Measurements from ENCODE around the gene FNIP2. TPM values are rescaled to one million over a fixed set of nuclear protein-coding genes. Genes with fewer than 3 reads are reported as not detected.

FNIP2 gene
- total RNA-seq, 1 donor from 2014 or later = 33.7 TPM

DNA sequence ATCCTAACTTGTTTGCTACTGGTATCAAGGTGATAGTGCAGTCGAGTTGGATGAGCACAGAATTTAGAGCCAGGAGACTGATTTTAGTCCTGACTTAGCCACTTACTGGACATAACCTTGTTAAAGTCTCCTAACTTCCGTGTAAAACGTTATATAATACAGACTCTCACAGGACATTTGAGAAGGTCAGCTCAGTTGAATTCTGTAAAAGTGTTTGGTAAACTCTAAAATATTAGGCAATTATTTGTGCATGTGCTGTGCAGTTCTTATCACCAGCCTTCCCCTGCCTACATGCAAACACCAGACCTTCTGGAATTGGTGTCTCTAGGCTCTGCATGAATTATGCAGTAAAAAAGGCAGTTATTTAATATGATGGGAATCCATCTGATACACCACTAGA lies 45.4 kb downstream of the FNIP2 start:
- Mint-ChIP-seq H3K27me3 (ENCODE audit: low read depth) (no peaks in the 10 kb centered on the region), H3K36me3 (ENCODE audit: low read depth) (no peaks in the 10 kb centered on the region), H3K9me3 (ENCODE audit: low read depth) (no peaks in the 10 kb centered on the region), H3K27ac (ENCODE audit: unreplicated experiment) (peak overlapping the region; percentile 0), H3K4me1 (ENCODE audit: low read depth) (peaks cover 72% of the 10 kb centered on the region), H3K4me3 (ENCODE audit: unreplicated experiment) (no peak overlapping the region)
- TF ChIP-seq CTCF (IDR thresholded peaks at IDR 0.05) = no peak
- no peak for DNase-seq (ENCODE audit: low spot score)

DNA sequence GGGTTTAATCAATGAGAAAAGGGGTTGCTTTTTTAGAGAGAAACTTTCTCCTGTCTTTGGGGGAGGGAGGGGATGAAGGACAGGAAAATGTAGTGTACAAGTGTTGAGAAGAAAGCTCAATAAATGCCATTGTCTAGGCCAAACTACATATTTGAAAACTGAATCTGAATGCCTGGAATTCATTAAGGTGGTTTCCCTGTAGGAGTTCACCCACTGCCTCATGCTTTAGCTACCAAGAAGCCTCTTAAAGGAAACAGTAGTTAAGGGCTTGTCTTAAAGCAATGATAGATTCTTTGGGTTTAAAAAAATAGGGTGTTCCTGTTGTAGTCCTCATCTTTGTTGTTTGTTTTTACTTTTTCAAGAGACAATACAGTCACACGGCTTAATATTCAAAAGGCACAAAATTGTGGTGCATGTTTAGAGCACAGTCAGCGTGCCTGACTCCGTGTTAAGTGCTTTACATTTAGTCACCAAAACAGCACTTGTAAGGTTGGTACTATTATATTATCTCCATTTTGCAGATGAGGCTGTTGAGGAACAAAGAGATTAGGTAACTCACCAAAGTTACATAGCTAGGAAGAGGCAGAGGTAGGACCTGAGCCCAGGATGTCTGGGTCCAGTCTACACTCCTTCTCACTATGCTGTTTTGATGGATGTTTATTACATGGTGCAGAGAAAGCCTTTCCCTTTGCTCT lies 46.0 kb downstream of the FNIP2 start:
- no peak for TF ChIP-seq CTCF (IDR thresholded peaks at IDR 0.05)
- peak overlapping the region; percentile 50 for H3K27ac Mint-ChIP-seq (ENCODE audit: unreplicated experiment)

DNA sequence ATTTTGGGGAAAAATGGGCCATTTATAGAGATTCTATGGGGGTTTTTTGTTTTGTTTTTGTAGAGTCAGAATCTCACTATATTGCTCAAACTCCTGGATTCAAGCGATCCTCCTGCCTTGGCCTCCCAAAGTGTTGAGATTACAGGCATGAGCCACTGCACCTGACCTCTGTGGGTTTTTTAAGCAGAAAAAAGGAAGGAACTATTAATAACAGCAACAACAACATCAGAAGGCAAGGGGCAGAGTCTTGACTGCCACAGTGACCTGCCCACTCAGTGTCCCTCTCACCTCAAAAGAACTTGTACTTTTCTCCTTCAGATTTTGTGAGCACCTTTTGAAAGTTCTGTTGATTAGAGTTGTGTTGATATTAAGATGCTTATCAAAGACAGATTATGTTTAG lies 48.1 kb downstream of the FNIP2 start:
- no peaks in the 10 kb centered on the region for H3K36me3 Mint-ChIP-seq (ENCODE audit: low read depth)
- DNase-seq (ENCODE audit: low spot score) = no peak
- TF ChIP-seq CTCF (IDR thresholded peaks at IDR 0.05) = no peak
- H3K4me3 Mint-ChIP-seq (ENCODE audit: unreplicated experiment) = no peak overlapping the region
- H3K27ac Mint-ChIP-seq (ENCODE audit: unreplicated experiment) = no peak overlapping the region
- peaks cover 71% of the 10 kb centered on the region for H3K4me1 Mint-ChIP-seq (ENCODE audit: low read depth)
- no peaks in the 10 kb centered on the region for H3K27me3 Mint-ChIP-seq (ENCODE audit: low read depth)
- no peaks in the 10 kb centered on the region for H3K9me3 Mint-ChIP-seq (ENCODE audit: low read depth)

More for the DNA sequence above, 46.0 kb downstream of the FNIP2 start:
- Mint-ChIP-seq H3K36me3 (ENCODE audit: low read depth) (no peaks in the 10 kb centered on the region), H3K27me3 (ENCODE audit: low read depth) (no peaks in the 10 kb centered on the region), H3K4me1 (ENCODE audit: low read depth) (peaks cover 71% of the 10 kb centered on the region), H3K9me3 (ENCODE audit: low read depth) (no peaks in the 10 kb centered on the region), H3K4me3 (ENCODE audit: unreplicated experiment) (no peak overlapping the region)
- DNase-seq (ENCODE audit: low spot score) = no peak

DNA sequence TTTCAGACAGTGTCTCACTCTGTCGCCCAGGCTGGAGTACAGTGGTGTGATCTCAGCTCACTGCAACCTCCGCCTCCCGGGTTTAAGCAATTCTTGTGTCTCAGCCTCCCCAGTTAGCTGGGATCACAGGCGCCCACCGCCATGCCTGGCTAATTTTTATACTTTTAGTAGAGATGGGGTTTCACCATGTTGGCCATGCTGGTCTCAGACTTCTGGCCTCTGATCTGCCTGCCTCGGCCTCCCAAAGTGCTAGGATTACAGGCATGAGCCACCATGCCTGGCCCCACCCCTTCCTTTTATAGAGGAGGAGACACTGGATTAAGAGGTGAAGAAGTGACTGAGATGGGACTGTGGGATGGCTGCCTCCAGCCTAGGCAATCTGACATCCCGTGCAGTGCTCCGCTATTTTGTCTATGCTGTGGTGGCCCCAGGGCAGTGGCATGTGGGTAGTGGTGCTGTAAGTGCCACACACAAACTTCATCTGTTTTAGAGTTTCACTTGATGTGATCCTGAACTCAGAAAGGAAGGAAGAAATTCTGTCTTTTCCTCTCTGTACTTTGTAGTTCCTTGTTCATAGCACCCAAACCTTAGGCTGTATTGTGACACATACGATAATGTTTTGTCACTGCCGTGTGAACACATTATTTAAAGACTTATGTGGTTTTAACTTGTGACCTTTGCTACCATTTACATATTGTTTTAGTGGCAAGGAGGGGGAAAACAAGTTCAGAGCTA lies 48.9 kb downstream of the FNIP2 start:
- no peaks in the 10 kb centered on the region for H3K27me3 Mint-ChIP-seq (ENCODE audit: low read depth)
- no peak overlapping the region for H3K4me3 Mint-ChIP-seq (ENCODE audit: unreplicated experiment)
- H3K4me1 Mint-ChIP-seq (ENCODE audit: low read depth) = peaks cover 68% of the 10 kb centered on the region
- no peak for DNase-seq (ENCODE audit: low spot score)
- H3K27ac Mint-ChIP-seq (ENCODE audit: unreplicated experiment) = no peak overlapping the region
- no peaks in the 10 kb centered on the region for H3K36me3 Mint-ChIP-seq (ENCODE audit: low read depth)
- TF ChIP-seq CTCF (IDR thresholded peaks at IDR 0.05) = no peak
- no peaks in the 10 kb centered on the region for H3K9me3 Mint-ChIP-seq (ENCODE audit: low read depth)

GRCh38 chr4:158818560-158819140 lies 49.8 kb downstream of the FNIP2 start:
- H3K9me3 Mint-ChIP-seq (ENCODE audit: low read depth) = no peaks in the 10 kb centered on the region
- no peak overlapping the region for H3K27ac Mint-ChIP-seq (ENCODE audit: unreplicated experiment)
- no peak overlapping the region for H3K4me3 Mint-ChIP-seq (ENCODE audit: unreplicated experiment)
- peaks cover 70% of the 10 kb centered on the region for H3K4me1 Mint-ChIP-seq (ENCODE audit: low read depth)
- no peaks in the 10 kb centered on the region for H3K36me3 Mint-ChIP-seq (ENCODE audit: low read depth)
- no peak for TF ChIP-seq CTCF (IDR thresholded peaks at IDR 0.05)
- H3K27me3 Mint-ChIP-seq (ENCODE audit: low read depth) = no peaks in the 10 kb centered on the region
- no peak for DNase-seq (ENCODE audit: low spot score)
